Measurements from ENCODE around the gene RPGRIP1L.

Gene RPGRIP1L

GRCh38 chr16:53643474-53643873 lies 60.2 kb downstream of the RPGRIP1L start:
- no peak for DNase-seq

DNA sequence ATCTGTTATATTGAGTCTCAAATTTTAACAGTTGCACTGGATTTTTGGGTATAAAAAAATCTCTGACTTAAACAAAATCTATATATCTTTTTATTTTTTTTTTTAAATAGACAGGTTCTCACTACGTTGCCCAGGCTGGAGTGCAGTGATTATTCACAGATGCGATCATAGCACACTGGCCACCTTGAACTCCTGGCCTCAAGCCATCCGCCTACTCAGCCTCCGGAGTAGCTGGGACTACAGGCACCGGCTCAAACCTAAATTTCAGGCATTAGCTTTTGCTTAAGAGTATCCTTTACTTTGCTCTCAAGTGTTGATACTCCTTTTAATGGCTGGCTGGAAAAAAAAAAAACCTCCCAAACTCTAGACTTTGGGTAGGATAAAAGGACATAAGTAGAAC lies 61.6 kb downstream of the RPGRIP1L start:
- no peak for DNase-seq

DNA sequence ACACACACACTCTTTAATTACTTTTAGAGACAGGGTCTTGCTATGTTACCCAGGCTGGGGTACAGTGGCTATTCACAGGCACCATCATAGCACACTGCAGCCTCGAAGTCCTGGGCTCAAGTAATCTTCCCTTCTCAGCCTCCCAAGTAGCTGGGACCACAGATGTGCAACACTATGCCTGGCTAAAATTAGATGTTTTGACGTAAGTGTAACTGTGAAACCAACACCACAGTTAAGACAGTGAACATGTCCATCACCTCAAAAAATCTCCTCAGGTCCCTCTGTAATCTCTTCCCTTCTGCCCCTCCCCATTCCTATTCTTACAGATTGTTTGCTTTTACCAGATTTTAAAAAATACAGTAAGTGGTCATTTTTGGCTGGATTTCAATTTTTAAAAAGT lies 66.7 kb downstream of the RPGRIP1L start:
- no peak for DNase-seq

DNA sequence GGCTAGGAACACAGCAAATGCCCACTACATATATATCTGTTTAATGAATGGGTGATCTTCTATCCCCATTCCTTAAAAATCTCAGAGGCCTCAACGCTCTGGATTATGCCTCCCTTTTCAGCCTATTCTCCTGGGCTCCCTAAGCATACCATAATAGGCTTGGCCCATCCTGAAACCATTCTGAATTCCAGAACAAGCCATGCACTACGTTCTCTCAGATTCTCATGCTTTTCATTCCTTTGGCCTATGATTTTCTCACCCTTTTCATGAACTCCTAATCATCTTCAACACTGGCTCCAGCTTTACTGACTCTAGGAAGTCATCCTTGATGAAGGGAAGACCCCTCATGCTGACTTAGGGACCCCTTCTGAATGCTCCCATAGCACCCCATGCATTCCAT lies 71.1 kb downstream of the RPGRIP1L start:
- no peak for DNase-seq

DNA sequence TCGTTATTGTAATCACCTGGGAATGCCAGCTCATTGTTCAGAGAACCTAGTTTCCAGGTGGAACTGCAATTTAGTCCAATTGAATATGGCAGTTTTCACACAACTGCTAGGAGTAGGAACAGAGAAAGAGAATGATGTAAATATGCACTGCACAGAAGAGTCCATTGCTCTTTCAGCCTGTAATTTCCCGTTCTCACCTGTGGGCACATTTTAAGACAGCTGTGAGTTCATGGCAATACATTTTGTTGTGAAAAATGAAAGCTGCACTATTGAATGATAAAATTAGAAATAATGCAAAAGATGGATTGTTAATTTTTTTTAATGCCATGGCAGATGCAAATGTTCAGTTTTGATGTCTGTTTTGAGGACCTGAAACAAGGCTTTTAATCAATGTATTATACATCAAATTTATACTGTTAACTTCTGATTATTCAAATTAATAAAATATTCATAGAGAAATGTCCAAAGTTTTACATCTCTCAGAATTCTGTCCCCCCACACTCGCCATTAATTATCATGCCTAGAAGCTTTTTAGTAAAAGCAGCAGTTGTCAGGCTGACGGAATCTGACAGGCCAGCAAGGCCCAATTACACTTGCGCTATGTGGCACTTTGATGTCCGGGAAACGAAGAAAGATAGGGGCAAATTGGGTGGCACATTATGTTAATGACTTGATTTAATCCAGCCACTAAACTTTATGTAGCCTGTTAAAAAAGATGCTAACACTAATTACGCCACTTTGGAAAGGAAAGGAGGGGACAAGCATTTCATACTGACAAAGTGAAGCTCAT lies 72.2 kb downstream of the RPGRIP1L start:
- DNase-seq: no peak

- no peak for DNase-seq
Measured at GRCh38 chr16:53629607-53630312, 73.9 kb downstream of the RPGRIP1L start.

- no peak for DNase-seq
Measured at GRCh38 chr16:53629151-53629550, 74.5 kb downstream of the RPGRIP1L start.

- no peak for DNase-seq
Measured at GRCh38 chr16:53626811-53627210, 76.8 kb downstream of the RPGRIP1L start.

DNA sequence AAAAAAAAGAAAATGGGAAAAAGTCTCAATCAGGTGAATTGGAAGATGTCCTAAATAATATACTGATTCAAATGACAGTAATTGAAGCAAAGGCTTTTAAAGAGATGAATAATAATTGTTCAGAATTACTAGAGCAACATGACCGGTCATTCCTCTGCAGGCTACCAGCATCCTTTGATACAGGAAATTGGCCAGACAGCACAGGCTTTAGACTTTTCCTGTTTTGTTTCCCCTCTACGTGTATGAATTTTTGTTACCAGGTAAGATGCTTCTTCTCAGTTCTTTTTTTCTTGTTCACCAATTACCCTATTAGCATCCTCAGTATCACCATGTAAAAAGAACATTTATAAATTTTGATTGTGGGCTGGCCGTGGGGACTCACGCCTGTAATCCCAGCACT lies 77.5 kb downstream of the RPGRIP1L start:
- no peak for DNase-seq

DNA sequence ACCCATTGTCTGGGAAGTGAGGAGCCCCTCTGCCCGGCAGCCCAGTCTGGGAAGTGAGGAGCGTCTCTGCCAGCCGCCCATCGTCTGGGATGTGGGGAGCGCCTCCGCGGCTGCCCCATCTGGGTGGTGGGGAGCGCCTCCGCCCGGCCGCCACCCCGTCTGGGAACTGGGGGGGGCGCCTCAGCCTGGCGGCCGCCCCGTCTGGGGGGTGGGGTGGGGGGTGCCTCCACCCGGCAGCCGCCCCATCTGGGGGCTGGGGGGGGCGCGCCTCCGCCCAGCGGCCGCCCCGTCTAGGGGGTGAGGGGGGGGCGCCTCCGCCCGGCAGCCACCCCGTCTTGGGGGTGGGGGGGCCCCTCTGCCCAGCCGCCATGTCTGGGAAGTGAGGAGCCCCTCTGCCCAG lies 78.4 kb downstream of the RPGRIP1L start:
- no peak for DNase-seq

- no peak for DNase-seq
Measured at GRCh38 chr16:53622315-53622714, 81.3 kb downstream of the RPGRIP1L start.

DNA sequence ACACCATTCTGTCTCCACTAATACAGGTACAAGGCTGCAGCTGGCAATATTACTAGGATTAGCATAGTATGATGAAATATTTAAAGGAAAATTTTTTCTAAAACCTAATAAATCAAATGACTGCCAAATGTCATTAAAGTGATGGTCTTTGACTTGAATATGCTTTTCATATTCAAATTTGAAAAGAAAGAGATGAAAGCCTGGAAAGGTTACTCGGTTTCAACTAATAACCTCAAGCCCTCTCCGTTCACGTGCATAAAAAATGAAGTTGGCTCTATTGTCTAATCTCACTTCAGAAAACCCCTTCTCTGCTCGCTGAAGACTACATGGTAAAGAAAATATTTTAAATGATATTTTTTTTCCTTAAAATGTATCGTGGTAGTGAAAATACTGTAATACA lies 83.2 kb downstream of the RPGRIP1L start:
- DNase-seq: no peak

DNA sequence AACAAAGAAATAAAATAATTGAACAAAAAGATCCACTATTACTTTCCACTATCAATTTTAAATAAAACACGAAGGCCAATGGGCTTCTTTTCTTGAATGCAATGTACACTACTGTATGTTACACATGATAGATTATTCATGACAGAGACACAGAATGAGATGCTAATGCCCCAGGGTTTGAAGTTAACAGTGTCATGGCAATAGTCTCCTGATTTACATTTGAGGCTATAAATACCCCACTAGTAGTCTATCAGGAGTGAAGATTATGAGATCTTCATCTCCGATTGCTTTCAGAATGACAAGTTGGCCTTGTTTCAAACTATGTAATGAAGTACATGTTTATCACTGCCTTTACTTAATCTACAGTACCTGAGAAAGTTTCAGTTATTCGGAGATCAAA lies 84.4 kb downstream of the RPGRIP1L start:
- DNase-seq: no peak

- DNase-seq: no peak
Measured at GRCh38 chr16:53614346-53614745, 89.3 kb downstream of the RPGRIP1L start.

DNA sequence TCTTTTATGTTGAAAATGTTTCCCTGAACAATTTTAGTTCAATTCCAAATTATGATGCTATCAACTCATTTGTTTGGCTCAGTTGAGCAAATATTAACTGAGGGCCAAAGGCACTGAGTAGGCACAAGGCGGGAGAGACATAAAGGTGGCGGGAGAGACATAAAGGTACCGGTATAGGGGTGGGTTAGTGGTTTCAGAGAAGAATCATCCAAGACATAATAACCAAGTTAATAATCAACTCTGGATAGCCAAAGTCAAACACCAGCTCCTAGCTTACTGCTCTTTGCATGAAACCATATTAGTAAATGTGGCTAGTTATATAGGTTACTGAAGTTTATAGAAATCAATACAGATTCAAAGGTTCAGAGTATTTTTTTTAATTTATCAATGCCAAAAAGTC lies 91.7 kb downstream of the RPGRIP1L start:
- no peak for DNase-seq

DNA sequence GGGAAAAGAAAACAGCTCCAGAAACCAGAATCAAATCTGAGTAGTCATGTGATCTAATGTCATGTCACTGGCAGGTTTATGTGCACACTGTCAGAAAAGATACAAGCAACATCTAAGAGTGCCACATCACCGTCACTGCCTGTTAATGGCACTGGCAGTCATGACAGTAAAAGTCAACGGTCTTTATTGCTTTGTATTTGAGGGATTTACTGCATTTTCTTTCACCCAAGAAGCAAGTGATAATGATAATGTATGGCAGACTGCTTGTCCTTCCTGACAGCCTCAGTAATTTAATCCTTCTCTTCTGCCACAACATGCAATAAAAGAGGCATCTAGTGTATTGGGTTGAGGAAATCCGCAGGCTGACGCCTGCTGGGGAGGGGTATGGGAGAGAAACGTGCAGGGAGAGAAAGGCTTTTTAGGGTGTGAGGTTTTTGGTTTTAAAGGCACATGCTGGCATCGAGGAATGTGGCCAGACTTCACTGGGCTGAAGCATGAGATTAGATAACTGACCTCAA lies 92.4 kb downstream of the RPGRIP1L start:
- DNase-seq: no peak

- DNase-seq: no peak
Measured at GRCh38 chr16:53609536-53609935, 94.1 kb downstream of the RPGRIP1L start.

GRCh38 chr16:53608094-53608493 lies 95.6 kb downstream of the RPGRIP1L start:
- DNase-seq: no peak

- no peak for DNase-seq
Measured at GRCh38 chr16:53605831-53606400, 97.7 kb downstream of the RPGRIP1L start.

DNA sequence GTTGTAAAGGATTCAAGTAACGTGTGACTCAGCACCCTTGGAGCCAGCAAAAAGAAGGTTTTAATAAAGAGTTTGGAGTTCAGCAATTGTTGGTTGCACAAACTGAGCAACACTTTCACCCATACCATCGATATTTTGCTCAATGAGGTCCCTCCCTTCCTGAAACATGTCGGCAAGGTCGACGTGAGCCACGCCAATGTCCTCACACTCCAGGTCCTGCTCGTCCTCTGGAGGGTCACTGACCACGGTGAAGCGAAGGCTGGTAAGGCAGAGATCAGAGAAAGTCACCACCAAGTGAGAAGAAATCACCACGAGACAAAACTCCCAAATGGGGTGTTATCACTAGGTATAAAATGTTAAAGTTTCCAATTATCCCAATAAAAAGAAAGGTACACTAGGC lies 98.3 kb downstream of the RPGRIP1L start:
- DNase-seq: no peak

- DNase-seq: no peak
Measured at GRCh38 chr16:53601961-53602360, 101.7 kb downstream of the RPGRIP1L start.

DNA sequence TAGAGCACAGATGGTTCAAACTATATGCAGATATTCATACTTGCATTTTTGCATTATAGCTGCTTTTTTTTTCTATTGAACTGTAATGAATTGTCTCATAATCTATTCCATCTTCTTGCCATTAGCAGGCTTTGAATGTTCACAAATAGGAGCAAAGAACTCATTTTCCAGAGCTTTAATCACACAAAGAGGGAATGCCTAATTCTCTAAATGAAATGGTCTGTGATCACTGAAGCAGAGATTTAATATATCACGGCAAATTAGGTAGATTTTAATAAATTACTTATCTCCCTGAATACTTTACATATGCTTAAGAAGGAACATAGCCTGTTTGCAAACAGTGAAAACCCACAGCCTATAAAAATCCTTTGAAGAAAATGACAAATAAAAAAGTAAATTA lies 103.0 kb downstream of the RPGRIP1L start:
- DNase-seq: no peak

DNA sequence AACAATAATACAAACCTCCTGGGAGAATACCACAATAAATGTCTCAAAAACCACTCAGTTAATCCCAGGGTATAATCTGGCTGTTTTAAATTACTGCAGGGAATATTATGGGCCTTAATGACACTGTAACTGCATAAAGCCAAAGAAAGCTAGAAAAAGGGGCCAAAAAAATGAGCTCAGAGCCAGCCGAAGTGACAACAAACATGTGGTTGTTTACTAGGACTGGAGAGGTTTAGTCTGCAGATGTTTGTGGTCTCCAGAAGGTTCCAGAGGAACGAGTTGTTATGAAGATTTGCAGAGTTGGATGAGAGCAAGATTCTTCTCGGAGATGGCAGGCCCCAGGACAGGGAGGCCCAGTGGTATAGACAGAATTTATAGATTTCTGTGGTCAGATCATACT lies 103.5 kb downstream of the RPGRIP1L start:
- DNase-seq: no peak

DNA sequence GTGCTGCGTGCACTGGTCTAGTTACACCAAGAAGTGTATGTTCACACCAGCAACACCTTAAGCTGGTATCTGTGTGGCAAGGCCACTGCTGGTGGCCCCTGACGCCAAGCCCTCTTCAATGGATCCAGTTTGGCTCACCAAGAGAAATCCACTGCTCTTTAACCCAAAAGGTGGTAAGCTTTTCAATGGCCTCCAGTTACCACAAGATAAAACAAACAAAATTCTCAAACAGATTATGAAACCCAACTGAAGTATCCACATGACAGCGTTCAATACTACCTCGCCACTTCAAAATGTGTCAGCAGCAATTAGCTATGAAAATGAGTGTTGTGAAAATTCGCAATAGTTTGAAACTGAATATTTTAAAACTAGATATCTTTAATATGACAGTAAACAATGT lies 104.1 kb downstream of the RPGRIP1L start:
- DNase-seq: no peak

All from activated CD4-positive, alpha-beta T cell treated with anti-CD3 and anti-CD28 coated beads, Interleukin-2, amount 50 U/mL, for 1 hour (primary cell).